Effector memory CD4-positive, alpha-beta T cell (primary cell): Measurements from ENCODE around the gene WDR86.

ENCODE experiments used
- DNase-seq, 3 donors: peaks; one replicate each; pipeline ENCODE4 v3.0.0-alpha.2; 2020
- H3K27ac ChIP-seq: 2 replicates; pipeline ENCODE4 v1.7.0; 2013; ENCODE audit warnings: mild to moderate bottlenecking, low read length, moderate library complexity; ENCODE audit not compliant: insufficient read depth, poor library complexity, severe bottlenecking
- H3K27me3 ChIP-seq: replicated peaks from 2 replicates; pipeline ENCODE4 v1.7.0; 2013; ENCODE audit warnings: mild to moderate bottlenecking, low read length; ENCODE audit not compliant: insufficient read depth, control insufficient read depth, poor library complexity, severe bottlenecking
- H3K36me3 ChIP-seq: 2 replicates; pipeline ENCODE4 v1.7.0; 2013; ENCODE audit warnings: mild to moderate bottlenecking, low read length, moderate library complexity; ENCODE audit not compliant: control insufficient read depth, insufficient read depth
- H3K4me1 ChIP-seq: 2 replicates; pipeline ENCODE4 v1.7.0; 2013; ENCODE audit warnings: low read length, mild to moderate bottlenecking; ENCODE audit not compliant: control insufficient read depth, insufficient read depth, poor library complexity, severe bottlenecking
- H3K4me3 ChIP-seq: 2 replicates; pipeline ENCODE4 v1.7.0; 2013; ENCODE audit warnings: low read length, low read depth, mild to moderate bottlenecking; ENCODE audit not compliant: insufficient read depth, poor library complexity, severe bottlenecking
- H3K9me3 ChIP-seq: 2 replicates; pipeline ENCODE4 v1.7.0; 2013; ENCODE audit warnings: mild to moderate bottlenecking, low read length, moderate library complexity; ENCODE audit not compliant: control insufficient read depth

The WDR86 gene

GRCh38 chr7:151451626-151452571 lies 42.1 kb upstream of the WDR86 start:
- DNase-seq = no peak
- no peaks in the 10 kb centered on the region for H3K27me3 ChIP-seq
- peaks cover 2% of the 10 kb centered on the region for H3K4me1 ChIP-seq
- H3K4me3 ChIP-seq = no peak overlapping the region
- no peaks in the 10 kb centered on the region for H3K36me3 ChIP-seq
- H3K27ac ChIP-seq = no peak overlapping the region
- no peaks in the 10 kb centered on the region for H3K9me3 ChIP-seq

- DNase-seq = no peak
- H3K4me3 ChIP-seq = no peak overlapping the region
- peaks cover 2% of the 10 kb centered on the region for H3K4me1 ChIP-seq
- no peak overlapping the region for H3K27ac ChIP-seq
- H3K36me3 ChIP-seq = no peaks in the 10 kb centered on the region
- no peaks in the 10 kb centered on the region for H3K9me3 ChIP-seq
- H3K27me3 ChIP-seq = no peaks in the 10 kb centered on the region
Observed at GRCh38 chr7:151451156-151451555, 41.3 kb upstream of the WDR86 start.

DNA sequence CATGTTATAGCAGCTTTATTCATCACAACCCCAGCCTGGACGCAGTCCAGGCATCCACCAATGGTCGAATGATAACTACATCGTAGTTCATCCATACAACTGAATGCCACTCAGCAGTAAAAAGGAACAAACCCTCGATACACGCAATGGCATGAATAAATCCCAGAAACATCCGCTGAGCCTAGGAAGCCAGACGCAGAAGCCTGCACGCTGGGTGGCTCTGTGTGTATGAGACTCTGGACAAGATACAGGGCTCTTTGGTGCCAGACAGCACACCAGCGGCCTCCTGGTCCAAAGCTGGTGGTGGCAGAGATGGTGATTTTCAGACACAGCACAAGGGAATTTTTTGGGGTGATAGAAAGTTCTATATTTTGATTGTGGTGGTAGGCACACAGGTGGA lies 40.2 kb upstream of the WDR86 start:
- Histone ChIP-seq H3K4me3 (no peak overlapping the region), H3K36me3 (no peaks in the 10 kb centered on the region), H3K27me3 (no peaks in the 10 kb centered on the region), H3K9me3 (no peaks in the 10 kb centered on the region), H3K27ac (no peak overlapping the region), H3K4me1 (peaks cover 2% of the 10 kb centered on the region)
- DNase-seq = no peak

DNA sequence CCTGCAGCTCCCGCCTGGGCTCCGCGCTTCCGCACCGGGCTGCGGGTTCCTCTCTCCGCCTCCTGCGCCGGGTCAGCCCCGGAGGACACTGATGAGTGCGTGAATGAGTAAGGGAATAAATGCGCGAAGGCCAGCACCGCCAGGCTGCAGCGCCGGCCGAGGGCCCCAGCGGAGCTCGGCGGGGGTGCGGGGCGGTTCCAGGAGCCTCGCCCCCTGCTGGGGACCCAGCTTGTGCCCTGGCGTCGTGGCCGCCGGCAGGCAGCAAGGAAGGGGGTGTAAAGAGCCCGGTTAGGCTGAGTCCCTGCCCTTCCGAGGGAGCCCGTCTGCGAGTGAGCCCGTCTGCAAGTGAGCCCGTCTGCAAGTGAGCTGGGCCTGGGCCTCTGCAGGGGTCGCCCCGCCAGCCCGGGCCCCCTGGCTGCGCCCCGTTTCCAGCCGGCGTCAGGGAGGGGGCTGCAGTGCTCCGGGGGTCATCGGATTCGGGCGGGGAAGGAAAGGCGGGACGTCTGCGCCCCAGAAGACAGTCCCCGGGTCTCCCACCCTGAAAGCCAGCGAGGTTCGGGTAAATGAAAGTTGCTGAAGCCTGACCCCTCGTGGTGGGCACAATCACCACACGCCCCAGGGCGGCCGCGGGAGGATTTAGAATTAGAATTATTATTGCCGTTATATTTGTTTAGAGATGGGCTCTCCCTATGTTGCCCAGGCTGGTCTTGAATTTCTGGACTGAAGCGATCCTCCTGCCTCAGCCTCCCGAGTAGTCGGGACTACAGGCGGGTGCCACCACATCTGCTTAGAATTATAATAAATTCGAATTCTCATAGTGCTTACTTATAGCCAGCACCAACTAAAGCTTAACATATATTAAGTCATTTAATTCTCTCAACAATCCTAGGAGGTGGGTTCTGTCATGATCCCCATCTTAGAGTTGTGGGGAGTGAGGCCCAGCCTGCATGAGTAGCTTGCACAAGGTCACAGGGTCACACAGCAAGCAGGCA lies 38.7 kb upstream of the WDR86 start:
- H3K27ac ChIP-seq = peak overlapping the region; percentile 56
- no peaks in the 10 kb centered on the region for H3K9me3 ChIP-seq
- H3K4me1 ChIP-seq = peaks cover 2% of the 10 kb centered on the region
- H3K36me3 ChIP-seq = no peaks in the 10 kb centered on the region
- DNase-seq = peak; percentile 56 to 68 (median 67)
- no peaks in the 10 kb centered on the region for H3K27me3 ChIP-seq
- H3K4me3 ChIP-seq = peak overlapping the region; percentile 70

DNA sequence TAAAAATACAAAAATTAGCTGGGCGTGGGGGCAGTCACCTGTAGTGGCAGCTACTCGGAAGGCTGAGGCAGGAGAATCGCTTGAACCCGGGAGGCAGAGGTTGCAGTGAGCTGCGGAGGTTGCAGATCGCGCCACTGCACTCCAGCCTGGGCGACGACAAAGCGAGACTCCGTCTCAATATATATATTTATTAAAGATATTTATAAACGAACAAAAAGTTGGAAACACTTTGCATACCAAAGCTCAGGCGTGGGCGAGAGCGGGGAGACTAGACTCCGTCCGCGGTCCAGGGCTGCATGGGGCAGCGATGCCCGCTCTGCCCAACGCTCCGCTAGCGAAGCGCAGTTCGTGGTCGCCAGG lies 38.0 kb upstream of the WDR86 start:
- Histone ChIP-seq H3K9me3 (no peaks in the 10 kb centered on the region), H3K4me1 (peaks cover 2% of the 10 kb centered on the region), H3K27me3 (no peaks in the 10 kb centered on the region), H3K4me3 (peak overlapping the region; percentile 70), H3K36me3 (no peaks in the 10 kb centered on the region), H3K27ac (peak overlapping the region; percentile 56)
- no peak for DNase-seq

- Histone ChIP-seq H3K27ac (no peak overlapping the region), H3K4me1 (peaks cover 2% of the 10 kb centered on the region), H3K4me3 (no peak overlapping the region), H3K36me3 (no peaks in the 10 kb centered on the region), H3K9me3 (no peaks in the 10 kb centered on the region), H3K27me3 (no peaks in the 10 kb centered on the region)
- DNase-seq = no peak
Observed at GRCh38 chr7:151447312-151447711, 37.5 kb upstream of the WDR86 start.

- H3K27ac ChIP-seq = no peak overlapping the region
- no peak overlapping the region for H3K4me3 ChIP-seq
- no peak for DNase-seq
Observed at GRCh38 chr7:151446412-151446811, 36.6 kb upstream of the WDR86 start.

DNA sequence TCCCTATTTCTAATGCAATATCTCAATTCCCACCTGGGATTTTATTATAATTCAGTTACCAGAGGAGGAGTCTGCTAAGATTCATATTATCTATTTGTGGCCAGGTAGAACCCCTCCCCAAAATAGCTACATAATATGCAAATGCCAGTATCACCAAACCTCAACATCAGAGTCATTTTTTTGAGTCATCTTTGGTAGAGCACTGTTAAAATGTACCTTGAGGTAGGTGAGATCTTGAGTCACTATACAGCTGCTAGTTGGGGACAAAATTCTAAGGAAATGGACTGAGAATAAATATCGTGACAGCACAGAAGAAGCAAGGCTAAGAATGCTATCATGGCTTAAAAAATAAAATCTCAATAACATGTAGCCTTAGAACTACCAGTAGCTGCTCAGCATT lies 34.8 kb upstream of the WDR86 start:
- peaks cover 22% of the 10 kb centered on the region for H3K4me1 ChIP-seq
- H3K27me3 ChIP-seq = no peaks in the 10 kb centered on the region
- DNase-seq = no peak
- H3K9me3 ChIP-seq = no peaks in the 10 kb centered on the region
- H3K36me3 ChIP-seq = no peaks in the 10 kb centered on the region
- H3K27ac ChIP-seq = no peak overlapping the region
- no peak overlapping the region for H3K4me3 ChIP-seq

More at GRCh38 chr7:151446412-151446811, 36.6 kb upstream of the WDR86 start:
- Histone ChIP-seq H3K9me3 (no peaks in the 10 kb centered on the region), H3K36me3 (no peaks in the 10 kb centered on the region), H3K4me1 (peaks cover 5% of the 10 kb centered on the region), H3K27me3 (no peaks in the 10 kb centered on the region)

- no peaks in the 10 kb centered on the region for H3K9me3 ChIP-seq
- no peaks in the 10 kb centered on the region for H3K27me3 ChIP-seq
- no peak overlapping the region for H3K4me3 ChIP-seq
- H3K36me3 ChIP-seq = no peaks in the 10 kb centered on the region
- no peak for DNase-seq
- no peak overlapping the region for H3K27ac ChIP-seq
- H3K4me1 ChIP-seq = peaks cover 30% of the 10 kb centered on the region
Observed at GRCh38 chr7:151442776-151443496, 33.1 kb upstream of the WDR86 start.
